HepG2 (cell line): Measurements from ENCODE around the gene KLF6. TPM values are rescaled to one million over a fixed set of nuclear protein-coding genes. Genes with fewer than 3 reads are reported as not detected.

ENCODE experiments used
- ATAC-seq: fragments of 200-7000 bp; cut with Tn5 transposase; 3 replicates; pipeline ENCODE4 v1.9.1; 2020; ENCODE audit warnings: mild to moderate bottlenecking, moderate library complexity
- BruUV-seq: library from RNA; stranded (reverse); fragments of 400-500 nt; replicated peaks from 2 replicates; lab custom pipeline; 2021; lab: Mats Ljungman, UMichigan
- CTCF ChIA-PET: fragments of 300-600 bp; formaldehyde crosslinking; extraction: SDS; loops from one replicate; lab custom pipeline; 2021; ENCODE audit warnings: low total read pairs, inconsistent platforms, low intra/inter-chr PET ratio; lab: Yijun Ruan, JAX
- POLR2A ChIA-PET: fragments of 350-600 bp; sonication (Branson Sonifier 250); formaldehyde crosslinking; loops from one replicate; lab custom pipeline; 2020; ENCODE audit warnings: antibody characterized with exemption, inconsistent platforms; lab: Yijun Ruan, JAX
- DNase-seq: peaks from one replicate; pipeline ENCODE4 v3.0.0-alpha.2; 2015; ENCODE audit warnings: low spot score
- FAIRE-seq: peaks from 3 replicates; lab custom pipeline; 2011; peaks lifted over from hg19 to GRCh38; lab: Jason Lieb, UNC
- H2AFZ ChIP-seq: one replicate; pipeline ENCODE4 v1.6.1; 2011; ENCODE audit warnings: low read length, inconsistent platforms
- H3K27ac ChIP-seq: fragments of 300-600 bp; 3 replicates; pipeline ENCODE4 v1.8.0; 2011; ENCODE audit warnings: mixed run types, mild to moderate bottlenecking, mixed read lengths, low read length, inconsistent platforms; ENCODE audit not compliant: insufficient read depth; ENCODE audit errors: extremely low read length
- H3K27me3 ChIP-seq, 2 experiments: fragments of 200-600 bp in 1 of 2; 2 replicates in 1 of 2; 3 replicates in 1 of 2; pipeline versions ENCODE4 v1.6.0 to v1.8.0; 2011; ENCODE audit warnings: low read length in 2 of 2, mild to moderate bottlenecking in 2 of 2, moderate library complexity in 2 of 2, inconsistent platforms in 1 of 2; ENCODE audit not compliant: insufficient read depth in 2 of 2, control insufficient read depth in 1 of 2
- H3K36me3 ChIP-seq, 2 experiments: fragments of 200-600 bp in 1 of 2; replicated peaks in 1 of 2; 2 replicates in 1 of 2; 3 replicates in 1 of 2; pipeline versions ENCODE4 v1.5.1 to v1.8.0; 2011; ENCODE audit warnings: low read length in 2 of 2, inconsistent platforms in 1 of 2; ENCODE audit not compliant: insufficient read depth in 2 of 2, control insufficient read depth in 1 of 2
- H3K4me1 ChIP-seq: 2 replicates; pipeline ENCODE4 v1.5.1; 2012; ENCODE audit warnings: low read length, inconsistent platforms; ENCODE audit not compliant: insufficient read depth
- H3K4me2 ChIP-seq: 2 replicates; pipeline ENCODE4 v1.6.0; 2011; ENCODE audit warnings: low read depth, low read length, inconsistent platforms
- H3K4me3 ChIP-seq, 3 experiments: fragments of 200-600 bp in 1 of 3; sonication (generic), shearing (Covaris generic) in 1 of 3; replicated peaks in 1 of 3; 2 replicates each; pipeline ENCODE4 v1.5.1; 2011 to 2016; ENCODE audit warnings: low read length in 3 of 3, inconsistent platforms in 2 of 3, low read depth in 2 of 3, mild to moderate bottlenecking in 2 of 3, control low read depth in 1 of 3, mixed read lengths in 1 of 3; ENCODE audit not compliant: insufficient read depth in 1 of 3
- H3K79me2 ChIP-seq: one replicate; pipeline ENCODE4 v1.6.1; 2011; ENCODE audit warnings: low read length, inconsistent platforms; ENCODE audit not compliant: insufficient read depth
- H3K9ac ChIP-seq: 2 replicates; pipeline ENCODE4 v1.6.0; 2011; ENCODE audit warnings: mild to moderate bottlenecking, low read depth, low read length, inconsistent platforms; ENCODE audit not compliant: insufficient read depth
- H3K9me3 ChIP-seq: 2 replicates; pipeline ENCODE4 v1.5.1; 2012; ENCODE audit warnings: mild to moderate bottlenecking, low read length
- H4K20me1 ChIP-seq: 2 replicates; pipeline ENCODE4 v1.6.0; 2011; ENCODE audit warnings: inconsistent platforms, mild to moderate bottlenecking, low read length, moderate library complexity; ENCODE audit not compliant: insufficient read depth
- CEBPB ChIP-seq: IDR thresholded peaks from 2 replicates; pipeline ENCODE4 v1.6.1; 2011; ENCODE audit warnings: low read depth, low read length, improper control_type of control experiment, borderline replicate concordance
- FOSL2 ChIP-seq: sonication (generic); formaldehyde crosslinking; IDR thresholded peaks from 2 replicates; pipeline ENCODE4 v1.4.0; 2020; ENCODE audit warnings: missing genetic modification reagents
- MAZ ChIP-seq, 2 experiments: sonication (generic) in 1 of 2; formaldehyde crosslinking in 1 of 2; IDR thresholded peaks; 2 replicates each; pipeline versions ENCODE4 v1.5.0 to v1.6.1; 2012 to 2020; ENCODE audit warnings: low read depth in 2 of 2, mild to moderate bottlenecking in 2 of 2, borderline replicate concordance in 1 of 2, improper control_type of control experiment in 1 of 2, low read length in 1 of 2, missing genetic modification reagents in 1 of 2, moderate library complexity in 1 of 2
- POGZ ChIP-seq: sonication (generic); formaldehyde crosslinking; IDR thresholded peaks from 2 replicates; pipeline ENCODE4 v1.4.0; 2020; ENCODE audit warnings: mild to moderate bottlenecking, missing genetic modification reagents
- RARA ChIP-seq: IDR thresholded peaks from 2 replicates; pipeline ENCODE4 v1.6.1; 2016; ENCODE audit warnings: missing genetic modification reagents, missing compliant biosample characterization
- SMAD3 ChIP-seq: sonication (generic); formaldehyde crosslinking; IDR thresholded peaks from 2 replicates; pipeline ENCODE4 v1.4.0; 2020; ENCODE audit warnings: missing genetic modification reagents
- TEAD3 ChIP-seq: optimal IDR thresholded peaks from 2 replicates; pipeline ENCODE3; 2016; ENCODE audit warnings: borderline replicate concordance
- YEATS4 ChIP-seq: sonication (generic); formaldehyde crosslinking; IDR thresholded peaks from 2 replicates; pipeline ENCODE4 v1.4.0; 2020; ENCODE audit warnings: missing genetic modification reagents, borderline replicate concordance
- WGBS: methylation state at CpG from one replicate; pipeline ENCODE4 v1.1.6; 2017; ENCODE audit warnings: low lambda C conversion rate; 5-methylcytosine and 5-hydroxymethylcytosine counted together
- in situ Hi-C: cut with HindIII; loops from 2 replicates; pipeline ENCODE4 v1.10.0; 2017; ENCODE audit warnings: low pct_unique_long_range_greater_than_20kb; ENCODE audit not compliant: extremely low pct_ligation_motif_present
- intact Hi-C: fragments of 100-400 bp; cut with micrococcal nuclease; formaldehyde crosslinking; loops from one replicate; pipeline ENCODE4 v1.10.0; 2022; ENCODE audit not compliant: unreplicated experiment
- polyA plus RNA-seq, 8 experiments: library from polyadenylated mRNA; depleted of rRNA in 3 of 8; stranded (reverse) in 7 of 8; unstranded in 1 of 8; fragments of >200 nt; fragmentation: Illumina TruSeq in 4 of 8; extraction: Trizol in 4 of 8; gene quantifications; 2 replicates each; pipeline versions ENCODE4 v1.2.1 to v1.2.3, GENCODE V29; 2011 to 2016; ENCODE audit warnings: low read depth in 4 of 8, missing spikeins in 1 of 8, mixed read lengths in 1 of 8; ENCODE audit not compliant: insufficient read depth in 1 of 8
- total RNA-seq, 5 experiments: library from RNA; depleted of rRNA; stranded (reverse); fragments of >200 nt; fragmentation: Illumina TruSeq; extraction: Trizol; gene quantifications; 2 replicates each; pipeline ENCODE4 v1.2.3, GENCODE V29; 2016; ENCODE audit warnings: low read depth in 1 of 5
- TF ChIP-seq, protein P1 (sequence below): fragments of 450-650 bp; IDR thresholded peaks from 2 replicates; pipeline ENCODE4 v1.6.1; 2016

KLF6 gene
- total and polyA plus RNA-seq, 2 of the 13 experiments (the other 11 are each of a cell fraction or from before 2014, with no cell fraction given), result 27.0 to 71.9 TPM

DNA sequence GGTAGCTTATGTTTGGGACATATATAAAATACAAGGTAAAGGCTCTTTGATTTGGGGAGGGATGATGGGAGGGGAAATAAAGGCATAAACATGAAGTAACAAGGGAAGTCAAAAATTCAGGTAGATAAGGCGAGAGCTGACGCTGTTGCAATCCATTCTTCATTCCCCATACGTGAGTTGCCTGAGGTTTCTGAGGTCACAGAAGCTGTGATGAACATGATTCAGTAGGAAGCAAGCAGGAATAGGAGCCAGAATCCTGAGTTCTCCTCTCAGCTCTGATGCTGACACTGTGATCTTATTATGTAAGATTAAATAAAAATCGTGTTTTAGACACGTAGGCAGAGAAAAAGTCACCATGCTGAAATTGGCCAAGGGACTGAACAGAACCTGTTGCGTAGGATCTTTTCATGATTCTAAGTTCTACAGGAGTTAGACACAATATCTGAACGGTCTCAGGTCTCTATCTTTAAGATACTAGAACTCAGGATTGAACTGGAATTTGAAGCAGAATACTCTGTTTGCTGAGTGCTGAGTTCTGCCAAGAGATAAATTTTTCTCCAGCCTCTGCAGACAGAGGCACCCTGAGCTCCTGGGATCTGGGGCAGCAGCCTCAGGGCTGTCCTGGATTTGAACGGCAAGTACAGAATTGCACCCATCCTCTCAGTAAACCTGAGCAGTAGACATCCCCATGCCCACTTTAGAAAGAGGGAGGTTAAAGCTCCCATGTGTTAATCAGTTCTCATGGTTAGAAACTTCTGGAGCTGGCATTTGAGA, 21.0 kb downstream of the KLF6 start:
- ChIA-PET CTCF (no interaction called here), POLR2A (interaction anchor here (1.2 to 4.2 kb wide), 6 partner anchors 8 to 126 kb away, joined by 3 to 51 read pairs (median 5); partner anchors contain the start of gene KLF6)
- Histone ChIP-seq H2AFZ (no peak overlapping the region), H3K79me2 (no peaks in the 10 kb centered on the region), H3K4me2 (peak overlapping the region; percentile 82), H3K27ac (peak overlapping the region; percentile 60), H3K36me3 (no peaks in the 10 kb centered on the region), H3K27me3 (peaks cover 0 to 6% of the 10 kb centered on the region in 2 experiments; a peak in 1 of 5 replicates), H3K9ac (peak overlapping the region; percentile 35; the same call in 1 of the 2 replicates), H3K4me1 (peaks cover 71% of the 10 kb centered on the region), H3K4me3 (peak overlapping the region in 2 of 3 experiments; percentile 20 to 50; a peak in 2 of 6 replicates), H4K20me1 (no peaks in the 10 kb centered on the region), H3K9me3 (no peaks in the 10 kb centered on the region)
- FAIRE-seq, result no peak
- peak; percentile 30 for ATAC-seq
- 0 out of 2 replicates have a peak, but pooled peaks have one; percentile 16 for TF ChIP-seq YEATS4 (CRISPR knock-in tag)
- peak; percentile 38; the same call in 1 of the 2 replicates for TF ChIP-seq FOSL2 (CRISPR knock-in tag)
- TF ChIP-seq SMAD3 (CRISPR knock-in tag), result 0 out of 2 replicates have a peak, but pooled peaks have one; percentile 8
- TF ChIP-seq, protein P1, sequence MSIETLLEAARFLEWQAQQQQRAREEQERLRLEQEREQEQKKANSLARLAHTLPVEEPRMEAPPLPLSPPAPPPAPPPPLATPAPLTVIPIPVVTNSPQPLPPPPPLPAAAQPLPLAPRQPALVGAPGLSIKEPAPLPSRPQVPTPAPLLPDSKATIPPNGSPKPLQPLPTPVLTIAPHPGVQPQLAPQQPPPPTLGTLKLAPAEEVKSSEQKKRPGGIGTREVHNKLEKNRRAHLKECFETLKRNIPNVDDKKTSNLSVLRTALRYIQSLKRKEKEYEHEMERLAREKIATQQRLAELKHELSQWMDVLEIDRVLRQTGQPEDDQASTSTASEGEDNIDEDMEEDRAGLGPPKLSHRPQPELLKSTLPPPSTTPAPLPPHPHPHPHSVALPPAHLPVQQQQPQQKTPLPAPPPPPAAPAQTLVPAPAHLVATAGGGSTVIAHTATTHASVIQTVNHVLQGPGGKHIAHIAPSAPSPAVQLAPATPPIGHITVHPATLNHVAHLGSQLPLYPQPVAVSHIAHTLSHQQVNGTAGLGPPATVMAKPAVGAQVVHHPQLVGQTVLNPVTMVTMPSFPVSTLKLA, result no peak
- peak; percentile 9; the same call in 1 of the 2 replicates for TF ChIP-seq RARA (CRISPR knock-in tag)
- TF ChIP-seq CEBPB, result 0 out of 2 replicates have a peak, but pooled peaks have one; percentile 1
- TF ChIP-seq POGZ, result no peak
- peak; percentile 30 for TF ChIP-seq TEAD3 (CRISPR knock-in tag)
- no peak for TF ChIP-seq MAZ (IDR thresholded peaks at IDR 0.05; ENCODE audit: borderline replicate concordance, low read depth, low read length)
- no peak for TF ChIP-seq MAZ (CRISPR knock-in tag; IDR thresholded peaks at IDR 0.05; ENCODE audit: low read depth)
- BruUV-seq, result no TSS peak
- intact Hi-C loops, result loop anchor here (2.0 kb wide), 1 partner anchor 15 kb away; no protein-coding TSS in a partner anchor
- in situ Hi-C loops, result loop anchor here (25.0 kb wide), 1 partner anchor 527 kb away; no protein-coding TSS in a partner anchor
- whole genome bisulfite sequencing, result 37% methylated on average over 7 of the region's 8 CpGs
- no peak for DNase-seq
